NB4 (cell line): ENCODE measurements around the gene ARHGAP30.

ENCODE experiments used
- CTCF ChIP-seq: IDR thresholded peaks from one replicate; pipeline ENCODE4 v1.5.1; 2012; ENCODE audit warnings: low read depth, low read length
- MAX ChIP-seq: IDR thresholded peaks from 2 replicates; pipeline ENCODE4 v1.6.1; 2011; ENCODE audit warnings: low read depth, low read length
- MYC ChIP-seq: IDR thresholded peaks from 2 replicates; pipeline ENCODE4 v1.6.1; 2011; ENCODE audit warnings: low read depth, low read length
- POLR2A ChIP-seq: IDR thresholded peaks from 2 replicates; pipeline ENCODE4 v1.6.1; 2011; ENCODE audit warnings: mild to moderate bottlenecking; ENCODE audit not compliant: insufficient read length; ENCODE audit errors: extremely low read depth

GRCh38 chr1:161114556-161114955 lies 44.9 kb upstream of the ARHGAP30 start:
- TF ChIP-seq CTCF (no peak), POLR2A (no peak), MAX (no peak), MYC (no peak)
